Measurements from ENCODE around the gene UROS.

Gene UROS

DNA sequence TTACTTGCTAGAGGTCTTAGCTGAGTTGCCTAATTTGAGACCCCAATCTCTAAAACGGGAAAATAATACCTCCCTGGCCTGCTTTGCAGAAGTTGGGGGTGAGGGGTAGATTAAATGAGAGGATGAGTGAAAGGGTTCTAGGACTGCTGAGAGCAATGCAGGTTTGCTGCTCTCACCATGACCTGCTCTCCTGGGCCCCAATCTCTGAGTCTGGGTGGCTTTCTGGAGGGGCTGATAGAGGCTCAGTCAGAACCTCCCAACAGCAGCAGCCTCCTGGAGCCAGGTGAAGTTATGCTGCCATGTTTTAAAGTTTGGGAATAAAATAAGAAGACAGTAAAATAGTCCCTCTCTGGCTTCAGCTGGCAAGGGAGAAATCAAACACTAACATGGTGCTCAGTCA is 7.3 kb downstream of the UROS start:
- no peak for TF ChIP-seq POLR2A (IDR thresholded peaks at IDR 0.05; ENCODE audit: low read length)
- TF ChIP-seq GATA1 (IDR thresholded peaks at IDR 0.05; ENCODE audit: low read depth, low read length) = no peak
- peak; percentile 81 to 85 for DNase-seq

DNA sequence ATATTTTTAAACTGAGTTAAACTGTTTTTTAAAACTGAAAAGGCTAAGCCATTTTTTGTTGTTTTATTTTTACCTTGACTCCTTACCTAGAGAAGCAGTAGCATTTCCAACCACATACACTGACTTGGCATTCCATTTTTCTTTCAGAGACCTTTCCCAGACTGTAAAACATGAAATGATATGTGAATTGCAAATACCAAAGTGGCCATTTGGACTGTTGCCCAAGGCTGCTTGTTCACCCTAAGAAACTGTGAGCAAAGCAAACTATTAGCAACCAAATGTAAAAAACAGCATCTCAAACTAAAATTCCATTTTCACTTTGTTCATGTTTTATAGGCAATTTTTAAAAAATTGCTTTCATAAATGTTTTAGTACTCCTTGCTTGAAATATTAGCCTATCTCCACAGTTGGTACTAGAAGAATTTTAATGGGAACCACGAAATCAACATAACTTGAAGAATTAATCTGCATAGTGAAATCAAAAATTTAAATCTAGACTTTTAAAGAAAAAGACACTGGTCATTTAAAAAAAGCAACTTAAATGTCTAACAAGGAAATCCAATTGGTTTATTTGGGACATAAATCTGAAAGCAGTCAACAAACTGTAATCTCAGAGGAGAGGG is 10.8 kb downstream of the UROS start:
- DNase-seq = peak; percentile 14 to 37
- TF ChIP-seq GATA1 (IDR thresholded peaks at IDR 0.05; ENCODE audit: low read depth, low read length) (no peak), POLR2A (IDR thresholded peaks at IDR 0.05; ENCODE audit: low read length) (no peak)

DNA sequence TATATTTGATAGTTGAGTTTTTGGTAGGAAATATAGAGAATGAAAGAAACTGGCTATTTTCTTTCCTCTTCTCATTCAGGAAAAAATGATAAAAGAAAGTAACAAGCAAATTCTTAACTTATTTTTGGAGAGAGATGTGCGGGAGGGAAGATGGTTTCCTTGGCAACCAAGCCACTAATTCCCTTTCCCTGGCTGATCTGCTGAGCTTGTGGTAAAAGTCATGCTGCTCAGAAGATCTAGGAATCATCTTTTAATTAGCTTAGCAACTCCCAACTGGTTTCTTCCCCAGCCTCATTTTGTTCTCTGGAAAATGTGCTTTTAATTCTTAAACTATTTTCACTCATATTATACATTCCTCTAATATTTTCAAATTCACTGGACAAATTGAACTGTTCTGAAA is 11.8 kb downstream of the UROS start:
- no peak for DNase-seq
- TF ChIP-seq GATA1 (IDR thresholded peaks at IDR 0.05; ENCODE audit: low read depth, low read length) (no peak), POLR2A (IDR thresholded peaks at IDR 0.05; ENCODE audit: low read length) (no peak)

DNA sequence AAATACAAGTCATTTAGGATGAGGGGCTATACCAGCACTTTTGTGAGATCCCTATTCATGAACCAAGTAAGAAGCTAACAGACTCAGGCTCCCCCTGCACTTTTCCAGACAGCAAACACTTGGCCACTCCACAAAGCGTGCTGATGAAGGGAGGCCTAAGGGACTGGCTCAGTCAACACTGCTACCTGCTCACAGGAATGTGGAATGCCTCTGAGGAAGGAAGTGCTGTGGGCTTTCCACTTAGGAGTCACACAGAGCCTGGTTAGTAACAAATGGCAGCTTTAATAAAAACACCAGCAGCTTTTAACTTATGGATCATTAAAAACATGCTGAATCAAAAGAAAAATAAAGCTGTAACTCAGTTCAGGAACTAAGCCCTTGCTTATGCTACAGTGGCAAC is 15.0 kb downstream of the UROS start:
- no peak for DNase-seq
- TF ChIP-seq GATA1 (IDR thresholded peaks at IDR 0.05; ENCODE audit: low read depth, low read length) (no peak), POLR2A (IDR thresholded peaks at IDR 0.05; ENCODE audit: low read length) (no peak)

DNA sequence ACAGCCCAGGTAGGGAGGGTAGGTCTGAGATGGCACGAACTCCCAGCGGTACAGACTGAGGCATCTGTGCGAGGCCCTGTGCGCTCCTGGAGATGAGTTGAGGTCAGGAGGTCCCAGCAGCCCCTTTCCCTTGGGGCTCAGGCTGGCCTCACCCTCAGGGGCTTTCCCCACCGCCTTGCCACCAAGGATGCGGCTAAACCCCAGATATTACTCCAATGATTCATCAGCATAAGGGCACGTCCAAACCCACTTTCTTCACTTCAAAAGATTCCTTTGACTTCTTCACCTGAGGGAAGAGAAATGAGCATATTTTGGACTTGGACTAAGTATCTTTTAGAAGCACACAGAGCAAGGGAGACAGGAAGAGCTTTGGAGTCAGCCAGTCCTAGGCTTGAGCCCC is 20.3 kb downstream of the UROS start:
- DNase-seq = no peak
- TF ChIP-seq POLR2A (IDR thresholded peaks at IDR 0.05; ENCODE audit: low read length) = no peak
- TF ChIP-seq GATA1 (IDR thresholded peaks at IDR 0.05; ENCODE audit: low read depth, low read length) = no peak

DNA sequence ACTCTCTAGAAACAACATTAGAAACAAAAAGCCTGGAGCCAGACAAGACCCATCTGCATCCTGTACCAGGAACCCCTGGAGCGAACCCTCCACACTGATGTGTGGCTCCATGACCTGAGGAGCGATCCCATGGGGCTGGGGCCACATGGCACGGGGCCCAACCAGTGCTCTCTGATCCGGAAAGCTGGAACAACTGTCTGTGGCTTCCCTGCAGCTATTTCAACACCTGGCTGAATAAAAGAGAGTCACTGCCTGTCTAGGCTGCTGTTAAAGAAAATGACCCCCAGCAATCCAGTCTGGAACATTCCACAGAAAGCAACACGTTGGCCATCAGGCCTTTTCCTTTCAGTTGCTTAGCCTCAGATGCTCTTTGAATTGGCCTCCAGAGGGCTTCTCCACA is 20.9 kb downstream of the UROS start:
- no peak for DNase-seq
- TF ChIP-seq GATA1 (IDR thresholded peaks at IDR 0.05; ENCODE audit: low read depth, low read length) = no peak
- TF ChIP-seq POLR2A (IDR thresholded peaks at IDR 0.05; ENCODE audit: low read length) = no peak

DNA sequence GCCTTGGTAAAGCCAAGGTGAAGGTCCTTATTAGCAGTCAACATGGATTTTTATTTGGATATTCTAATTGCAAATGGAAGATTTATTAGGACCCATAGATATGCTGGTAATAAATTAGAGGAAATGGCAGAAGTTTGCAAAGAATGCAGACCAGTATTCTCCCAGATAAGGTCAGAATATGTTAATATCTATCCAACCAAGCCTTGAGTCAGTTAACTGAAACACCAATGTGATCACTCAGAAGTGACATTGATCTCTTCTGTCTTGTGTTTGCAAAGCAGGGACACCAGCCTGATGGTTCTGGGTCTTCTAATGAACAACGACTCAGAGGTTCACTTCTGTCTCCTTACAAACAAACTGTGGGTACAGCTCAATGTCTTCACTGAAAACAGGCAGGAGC is 21.5 kb downstream of the UROS start:
- DNase-seq = peak in 1 of 2 experiments; percentile 7
- no peak for TF ChIP-seq GATA1 (IDR thresholded peaks at IDR 0.05; ENCODE audit: low read depth, low read length)
- no peak for TF ChIP-seq POLR2A (IDR thresholded peaks at IDR 0.05; ENCODE audit: low read length)

DNA sequence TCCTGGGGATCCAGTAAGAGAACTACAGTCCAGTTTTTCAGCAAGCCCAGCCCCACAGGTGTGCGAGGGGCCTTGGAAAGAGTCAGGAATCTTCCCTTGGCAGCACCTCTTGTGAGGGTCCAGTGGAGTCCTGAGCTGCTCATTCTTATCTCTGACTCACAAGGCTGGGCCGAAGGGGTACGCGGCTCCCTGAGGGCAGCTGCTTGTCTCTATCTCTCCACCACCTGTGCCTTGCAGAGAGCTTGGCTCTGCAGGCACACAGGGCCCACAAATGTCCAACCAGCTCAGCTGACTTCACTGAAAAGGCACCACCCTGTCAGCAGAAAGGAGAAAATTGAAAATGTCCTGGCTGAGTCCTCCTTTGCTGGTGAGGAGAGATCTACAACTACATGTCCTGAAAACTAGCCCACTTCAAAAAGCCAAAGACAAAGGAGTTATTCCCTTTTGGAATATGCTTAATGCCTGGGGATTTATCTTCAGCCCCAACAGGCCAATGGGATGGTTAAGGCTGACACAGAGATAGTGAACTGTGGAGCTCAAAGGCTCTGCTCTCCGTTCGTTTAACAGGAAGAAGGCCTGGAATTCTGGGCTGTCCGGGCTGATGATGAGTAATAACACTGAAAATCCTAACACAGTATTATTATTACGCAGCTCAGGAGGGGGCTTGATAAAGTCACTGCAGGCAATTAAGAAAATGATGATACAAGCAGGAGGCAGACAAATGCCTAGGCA is 23.4 kb downstream of the UROS start:
- peak; percentile 79 to 93 for DNase-seq
- TF ChIP-seq POLR2A (IDR thresholded peaks at IDR 0.05; ENCODE audit: low read length) = peak; percentile 23
- no peak for TF ChIP-seq GATA1 (IDR thresholded peaks at IDR 0.05; ENCODE audit: low read depth, low read length)

DNA sequence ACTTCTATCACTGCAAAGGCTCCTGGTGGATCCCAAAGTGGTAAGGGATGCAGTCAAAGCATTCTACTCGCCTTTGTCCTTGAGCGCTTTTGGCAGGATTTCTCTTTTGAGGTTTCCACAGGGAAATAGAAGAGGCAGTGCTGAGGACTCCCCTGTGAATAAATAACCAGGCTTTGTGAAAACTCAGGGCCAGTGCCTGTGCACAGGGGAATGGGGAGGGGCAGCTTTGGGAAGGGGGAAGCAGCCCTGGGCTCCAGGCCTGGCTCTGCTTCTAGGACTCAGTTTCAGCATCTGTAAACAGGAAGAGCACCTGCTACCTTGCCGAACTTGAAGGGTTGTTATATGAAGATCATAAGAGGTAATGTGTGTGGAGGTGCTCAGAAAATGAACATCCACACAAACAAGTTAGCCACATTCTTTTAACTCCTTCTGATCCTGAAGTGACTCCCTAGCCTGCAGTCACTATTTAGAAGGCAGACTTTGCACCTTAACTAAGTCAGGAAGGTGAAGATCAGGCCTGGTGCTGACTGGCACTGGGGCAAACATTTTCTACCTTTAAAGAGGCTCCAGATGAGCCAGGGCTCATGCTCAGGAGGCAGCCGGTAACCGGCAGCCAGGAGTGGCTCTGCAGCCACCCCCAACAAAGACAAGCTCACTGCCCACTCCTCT is 24.9 kb downstream of the UROS start:
- DNase-seq = no peak

DNA sequence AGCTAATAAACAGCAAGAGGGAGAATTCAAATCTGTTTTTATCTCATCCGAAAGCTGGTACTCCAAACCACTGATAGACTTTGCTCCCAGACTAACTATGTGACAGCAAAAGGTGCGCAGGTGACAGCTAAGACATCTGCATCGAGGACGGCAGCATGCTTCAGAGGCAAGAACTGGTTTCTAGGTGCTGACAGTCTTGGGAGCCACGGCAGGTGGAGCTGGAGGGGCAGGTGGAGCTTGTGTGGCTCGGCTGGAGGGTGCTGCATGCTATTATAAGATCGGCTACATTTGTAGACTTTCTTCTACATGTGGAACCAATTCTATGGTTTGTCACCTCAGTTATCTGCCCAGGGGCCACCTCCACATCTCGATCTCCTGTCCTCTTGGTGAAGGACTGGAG is 25.6 kb downstream of the UROS start:
- DNase-seq = no peak
- TF ChIP-seq GATA1 (IDR thresholded peaks at IDR 0.05; ENCODE audit: low read depth, low read length) (no peak), POLR2A (IDR thresholded peaks at IDR 0.05; ENCODE audit: low read length) (no peak)

More for the DNA sequence above, 24.9 kb downstream of the UROS start:
- TF ChIP-seq POLR2A (IDR thresholded peaks at IDR 0.05; ENCODE audit: low read length) (no peak), GATA1 (IDR thresholded peaks at IDR 0.05; ENCODE audit: low read depth, low read length) (no peak)

DNA sequence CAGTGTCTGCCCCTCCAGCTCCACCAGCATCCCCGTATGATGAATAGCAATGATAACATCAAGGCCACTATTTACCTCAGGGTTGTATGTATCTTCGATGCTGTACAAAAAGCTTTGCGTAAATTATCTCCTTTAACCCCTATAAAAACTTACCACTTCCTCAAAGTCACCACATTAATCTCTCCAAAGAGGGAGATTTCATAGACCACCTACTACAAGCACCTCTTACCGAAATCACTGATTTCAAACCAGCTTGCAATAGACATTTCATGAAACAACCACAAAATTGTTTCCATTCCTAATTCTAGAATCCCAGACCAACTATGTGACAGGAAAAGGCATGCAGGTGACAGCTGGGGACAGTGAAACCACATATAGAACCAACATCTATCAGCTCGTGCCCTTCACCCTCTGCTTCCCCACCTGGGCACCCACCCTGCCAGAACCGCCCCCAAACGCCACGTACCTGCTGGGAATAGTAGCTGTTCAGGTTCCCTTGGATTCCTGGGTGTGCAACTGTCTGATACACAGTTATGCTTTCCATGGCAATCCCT is 27.3 kb downstream of the UROS start:
- TF ChIP-seq GATA1 (IDR thresholded peaks at IDR 0.05; ENCODE audit: low read depth, low read length) (no peak), POLR2A (IDR thresholded peaks at IDR 0.05; ENCODE audit: low read length) (no peak)
- no peak for DNase-seq

DNA sequence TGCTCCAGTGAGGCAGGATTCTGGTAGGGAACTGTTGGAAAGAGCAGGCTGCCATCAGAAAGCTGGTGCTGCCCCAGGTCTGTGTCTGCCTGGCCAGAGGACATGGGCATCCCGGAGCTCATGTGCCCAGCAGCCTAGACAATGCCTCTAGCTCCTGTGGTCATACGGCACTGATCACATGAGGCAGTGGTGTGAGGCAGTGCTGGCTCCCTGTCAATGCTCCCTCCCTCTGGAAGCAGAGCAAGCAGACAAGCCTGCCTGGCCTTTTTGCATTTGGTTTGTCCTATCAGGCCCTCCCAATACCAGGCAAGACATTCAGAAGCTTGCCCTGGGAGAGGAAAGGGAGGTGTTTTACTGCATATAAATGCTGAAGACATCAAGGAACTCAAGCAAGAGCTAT is 27.9 kb downstream of the UROS start:
- TF ChIP-seq GATA1 (IDR thresholded peaks at IDR 0.05; ENCODE audit: low read depth, low read length) = no peak
- TF ChIP-seq POLR2A (IDR thresholded peaks at IDR 0.05; ENCODE audit: low read length) = no peak
- no peak for DNase-seq

DNA sequence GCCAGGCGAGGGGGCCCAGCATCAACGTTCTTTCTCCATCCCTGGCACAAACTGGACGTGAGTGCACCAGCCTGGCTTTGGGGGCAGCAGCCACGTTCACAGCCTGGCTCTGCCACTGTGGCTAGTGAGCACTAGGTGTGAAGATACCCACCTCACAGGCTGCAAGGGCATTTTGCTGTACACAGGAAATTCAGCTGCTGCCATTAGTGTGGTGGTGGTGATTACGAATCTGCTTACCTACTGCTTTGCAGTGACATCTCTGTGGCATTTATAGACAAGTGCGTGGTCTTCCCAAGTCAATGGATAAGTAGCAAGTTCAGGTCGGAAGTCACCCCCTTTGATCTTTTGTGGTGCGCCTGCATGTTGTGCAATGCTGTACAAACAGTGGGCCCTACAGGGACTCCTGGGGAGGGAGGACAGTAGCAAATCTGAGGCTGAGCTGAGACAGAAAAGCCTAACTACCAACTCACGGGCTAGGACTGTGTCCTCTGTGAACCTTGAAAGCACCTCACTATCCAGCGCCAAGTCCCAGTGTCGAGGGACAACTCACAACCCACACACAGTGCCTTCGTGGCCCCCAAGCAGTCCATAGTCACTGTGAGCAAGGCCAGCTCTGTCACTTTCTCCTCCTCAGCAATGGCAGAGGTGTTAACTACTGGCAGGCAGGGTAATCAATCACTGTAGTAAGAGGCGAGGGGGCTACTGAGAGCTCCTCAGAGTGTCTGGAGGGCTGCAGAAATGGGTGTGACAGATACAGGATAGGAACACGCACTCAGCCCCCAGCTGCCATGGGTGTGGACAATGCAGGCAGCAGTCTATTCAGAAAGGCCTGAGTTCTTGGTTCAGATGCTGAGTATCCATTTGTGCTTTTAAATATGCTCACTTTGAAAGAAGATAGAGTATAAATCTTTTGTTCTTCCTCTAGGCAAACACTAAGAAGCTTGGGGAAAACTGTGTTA is 30.4 kb downstream of the UROS start:
- DNase-seq = no peak
- TF ChIP-seq POLR2A (IDR thresholded peaks at IDR 0.05; ENCODE audit: low read length) (peak; percentile 19), GATA1 (IDR thresholded peaks at IDR 0.05; ENCODE audit: low read depth, low read length) (no peak)

Measured in erythroblast (primary cell).